GM12878 (cell line): ENCODE data around the gene GPBP1L1. TPM values are rescaled to one million over a fixed set of nuclear protein-coding genes. Genes with fewer than 3 reads are reported as not detected.

Experiments used
- ATAC-seq: fragments of 200-7000 bp; cut with Tn5 transposase; 3 replicates; pipeline ENCODE4 v1.9.1; 2020; ENCODE audit warnings: mild to moderate bottlenecking, moderate library complexity
- BruUV-seq: library from RNA; stranded (reverse); fragments of 400-500 nt; replicated peaks from 2 replicates; lab custom pipeline; 2021; lab: Mats Ljungman, UMichigan
- CTCF ChIA-PET: fragments of 300-600 bp; sonication (Branson Sonifier 250); formaldehyde crosslinking; extraction: SDS; loops from one replicate; lab custom pipeline; 2021; ENCODE audit warnings: inconsistent platforms; lab: Yijun Ruan, JAX
- POLR2A ChIA-PET: fragments of 350-600 bp; formaldehyde crosslinking; extraction: SDS; loops from one replicate; lab custom pipeline; 2021; ENCODE audit warnings: inconsistent platforms; lab: Charles Lee
- RAD21 ChIA-PET: fragments of 300-600 bp; sonication (Branson Sonifier 250); formaldehyde crosslinking; loops from one replicate; lab custom pipeline; 2023; ENCODE audit warnings: antibody characterized with exemption; ENCODE audit not compliant: unreplicated experiment; lab: Charles Lee
- SMC1A ChIA-PET: fragments of 300-600 bp; sonication (Branson Sonifier 250); formaldehyde crosslinking; loops from one replicate; lab custom pipeline; 2023; ENCODE audit not compliant: unreplicated experiment, uncharacterized antibody; lab: Charles Lee
- DNase-seq: peaks from one replicate; pipeline ENCODE4 v3.0.0-alpha.2; 2011; ENCODE audit warnings: low read depth, low spot score
- FAIRE-seq: peaks from 3 replicates; lab custom pipeline; 2011; peaks lifted over from hg19 to GRCh38; lab: Jason Lieb, UNC
- H2AFZ ChIP-seq: 2 replicates; pipeline ENCODE4 v1.6.0; 2011; ENCODE audit warnings: low read depth, low read length, control low read depth; ENCODE audit not compliant: control insufficient read depth
- H3K27ac ChIP-seq: 2 replicates; pipeline ENCODE4 v1.5.1; 2011; ENCODE audit warnings: control low read depth; ENCODE audit not compliant: control insufficient read depth, insufficient read depth
- H3K27me3 ChIP-seq, 2 experiments: replicated peaks in 1 of 2; 2 replicates each; pipeline versions ENCODE4 v1.6.0 to v1.6.1; 2011; ENCODE audit warnings: low read length in 1 of 2; ENCODE audit not compliant: control insufficient read depth in 2 of 2, insufficient read depth in 2 of 2
- H3K36me3 ChIP-seq, 2 experiments: 2 replicates each; pipeline ENCODE4 v1.5.1; 2011; ENCODE audit warnings: low read length in 1 of 2; ENCODE audit not compliant: control insufficient read depth in 2 of 2, insufficient read depth in 2 of 2
- H3K4me1 ChIP-seq: 2 replicates; pipeline ENCODE4 v1.6.1; 2011; ENCODE audit warnings: mild to moderate bottlenecking, low read length, moderate library complexity, mixed read lengths; ENCODE audit not compliant: control insufficient read depth, insufficient read depth
- H3K4me2 ChIP-seq: 2 replicates; pipeline ENCODE4 v1.6.0; 2011; ENCODE audit warnings: control low read depth; ENCODE audit not compliant: control insufficient read depth, insufficient read depth
- H3K4me3 ChIP-seq: fragments of 200-600 bp; sonication (generic); 2 replicates; pipeline ENCODE4 v1.5.1; 2016
- H3K79me2 ChIP-seq: 2 replicates; pipeline ENCODE4 v1.6.0; 2011; ENCODE audit warnings: low read length; ENCODE audit not compliant: control insufficient read depth, insufficient read depth
- H3K9ac ChIP-seq: 2 replicates; pipeline ENCODE4 v1.8.0; 2011; ENCODE audit warnings: low read length, control low read depth, mixed read lengths; ENCODE audit not compliant: control insufficient read depth, insufficient read depth
- H3K9me3 ChIP-seq: replicated peaks from 3 replicates; pipeline ENCODE4 v1.5.1; 2011; ENCODE audit warnings: mild to moderate bottlenecking, low read length; ENCODE audit not compliant: control insufficient read depth, insufficient read depth
- H4K20me1 ChIP-seq: 2 replicates; pipeline ENCODE4 v1.6.0; 2011; ENCODE audit not compliant: control insufficient read depth, insufficient read depth
- DPF2 ChIP-seq: fragments of 450-650 bp; IDR thresholded peaks from 2 replicates; pipeline ENCODE4 v1.6.1; 2017; ENCODE audit warnings: mild to moderate bottlenecking
- ESRRA ChIP-seq: IDR thresholded peaks from 2 replicates; pipeline ENCODE4 v1.6.1; 2012; ENCODE audit warnings: mild to moderate bottlenecking, low read length, improper control_type of control experiment
- EZH2 ChIP-seq: IDR thresholded peaks from 2 replicates; pipeline ENCODE4 v1.6.1; 2012; ENCODE audit warnings: low read depth, mild to moderate bottlenecking, control low read depth, inconsistent platforms, low read length, borderline replicate concordance; ENCODE audit not compliant: control insufficient read depth
- GATAD2B ChIP-seq: fragments of 450-650 bp; conservative IDR thresholded peaks from 2 replicates; pipeline ENCODE4 v1.6.1; 2017; ENCODE audit warnings: low read depth, mild to moderate bottlenecking, moderate library complexity
- IRF5 ChIP-seq: fragments of 450-650 bp; IDR thresholded peaks from 2 replicates; pipeline ENCODE4 v1.6.1; 2017; ENCODE audit warnings: borderline replicate concordance
- MEF2A ChIP-seq: IDR thresholded peaks from 2 replicates; pipeline ENCODE4 v1.6.1; 2011; ENCODE audit warnings: low read depth, mild to moderate bottlenecking, low read length, moderate library complexity; ENCODE audit not compliant: insufficient read depth
- NFIC ChIP-seq: IDR thresholded peaks from 2 replicates; pipeline ENCODE4 v1.6.1; 2012; ENCODE audit warnings: low read depth, mild to moderate bottlenecking, inconsistent platforms, low read length, moderate library complexity
- RUNX3 ChIP-seq: IDR thresholded peaks from 2 replicates; pipeline ENCODE4 v1.6.1; 2012; ENCODE audit warnings: low read length, inconsistent platforms
- STAT1 ChIP-seq: fragments of 450-650 bp; conservative IDR thresholded peaks from 2 replicates; pipeline ENCODE4 v1.6.1; 2014; ENCODE audit warnings: antibody characterized with exemption, mild to moderate bottlenecking
- STAT3 ChIP-seq: IDR thresholded peaks from 2 replicates; pipeline ENCODE4 v1.6.1; 2011; ENCODE audit warnings: low read depth, low read length, improper control_type of control experiment
- SUZ12 ChIP-seq: fragments of 200-600 bp; sonication (generic); IDR thresholded peaks from one replicate; pipeline ENCODE4 v1.6.1; 2018; ENCODE audit warnings: antibody characterized with exemption, mild to moderate bottlenecking; ENCODE audit not compliant: unreplicated experiment
- TBL1XR1 ChIP-seq: IDR thresholded peaks from 2 replicates; pipeline ENCODE4 v1.6.1; 2012; ENCODE audit warnings: low read depth, low read length, improper control_type of control experiment
- WRNIP1 ChIP-seq: IDR thresholded peaks from 2 replicates; pipeline ENCODE4 v1.6.1; 2011; ENCODE audit warnings: low read depth, low read length, improper control_type of control experiment, borderline replicate concordance
- ZNF274 ChIP-seq: IDR thresholded peaks from one replicate; pipeline ENCODE4 v1.8.0; 2011; ENCODE audit not compliant: insufficient read length, insufficient read depth
- WGBS: methylation state at CpG from one replicate; pipeline ENCODE4 v1.1.6; 2016; ENCODE audit warnings: low lambda C conversion rate; ENCODE audit not compliant: insufficient replicate concordance, insufficient coverage; ENCODE audit errors: missing lambda C conversion rate; 5-methylcytosine and 5-hydroxymethylcytosine counted together
- in situ Hi-C: fragments of 300-500 bp; cut with MboI; formaldehyde crosslinking; loops from 9 replicates; pipeline ENCODE4 v1.14.3; 2018; ENCODE audit warnings: mixed read lengths
- intact Hi-C: fragments of 100-400 bp; cut with micrococcal nuclease; formaldehyde crosslinking; loops from one replicate; pipeline ENCODE4 v1.14.2; 2022; ENCODE audit not compliant: unreplicated experiment
- polyA plus RNA-seq, 11 experiments: library from polyadenylated mRNA; depleted of rRNA in 4 of 11; unstranded in 6 of 11; stranded (reverse) in 5 of 11; fragments of >200 nt; fragmentation: Nextera tagmentation in 4 of 11; fragmentation: Illumina TruSeq in 1 of 11; extraction: Ambion mirVana in 4 of 11; extraction: Trizol in 1 of 11; gene quantifications; 1 replicate in 1 of 11; 2 replicates in 10 of 11; pipeline versions ENCODE4 v1.2.1 to v1.2.3, GENCODE V29; 2011 to 2016; ENCODE audit warnings: inconsistent platforms in 2 of 11, missing spikeins in 2 of 11, low read depth in 1 of 11
- total RNA-seq, 4 experiments: library from RNA; depleted of rRNA in 3 of 4; stranded (reverse); fragments of >200 nt in 3 of 4; fragmentation: Illumina TruSeq in 1 of 4; extraction: Trizol in 1 of 4; gene quantifications; 2 replicates each; pipeline versions ENCODE4 v1.2.1 to v1.2.3, GENCODE V29; 2013 to 2021
- TF ChIP-seq, protein P1 (sequence below): IDR thresholded peaks from 2 replicates; pipeline ENCODE4 v1.6.1; 2012; ENCODE audit warnings: mild to moderate bottlenecking, low read depth, low read length
- TF ChIP-seq, protein P2 (sequence below): IDR thresholded peaks from 2 replicates; pipeline ENCODE4 v1.6.1; 2012; ENCODE audit warnings: low read length, inconsistent platforms

GPBP1L1 gene
- total and polyA plus RNA-seq, 10 of the 15 experiments (the other 5 are each of a cell fraction or from before 2014, with no cell fraction given) = 37.3 to 91.6 (median 81.2) TPM

DNA sequence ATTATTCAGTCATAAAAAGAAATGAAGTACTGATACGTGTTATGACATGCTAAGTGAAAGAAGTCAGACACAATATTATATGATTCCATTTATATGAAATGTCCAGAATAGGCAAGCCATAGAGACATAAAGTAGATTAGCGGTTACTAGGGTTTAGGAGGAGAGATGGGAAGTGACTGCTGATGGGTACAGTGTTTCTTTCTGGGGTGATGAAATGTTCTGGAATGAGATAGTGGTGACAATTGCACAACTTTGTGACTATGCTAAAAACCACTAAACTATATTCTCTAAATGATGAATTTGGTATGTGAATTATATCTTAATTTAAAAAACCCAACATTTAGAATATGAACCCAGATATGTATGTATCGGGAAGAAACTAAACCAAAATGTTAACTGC is 36.5 kb upstream of the GPBP1L1 start:
- no peaks in the 10 kb centered on the region for H3K36me3 ChIP-seq
- no peak overlapping the region for H3K4me3 ChIP-seq
- in situ Hi-C loops (no loop called here), intact Hi-C loops (no loop called here)
- H4K20me1 ChIP-seq = no peaks in the 10 kb centered on the region
- WGBS = 85% methylated on average over 3 of the region's 3 CpGs
- no peaks in the 10 kb centered on the region for H3K4me1 ChIP-seq
- H3K27ac ChIP-seq = no peak overlapping the region
- no peak for ATAC-seq
- no peaks in the 10 kb centered on the region for H3K27me3 ChIP-seq
- BruUV-seq = no TSS peak
- CTCF ChIA-PET = no interaction called here
- no peak overlapping the region for H2AFZ ChIP-seq
- no peak for FAIRE-seq
- H3K9ac ChIP-seq = no peak overlapping the region
- TF ChIP-seq TBL1XR1 = no peak
- no peak for TF ChIP-seq WRNIP1
- no peak for TF ChIP-seq ZNF274
- TF ChIP-seq NFIC = no peak
- TF ChIP-seq DPF2 = no peak
- TF ChIP-seq ESRRA = no peak
- no peak for TF ChIP-seq STAT3
- no peak for TF ChIP-seq MEF2A
- no peak for TF ChIP-seq RUNX3
- no peak for TF ChIP-seq EZH2
- TF ChIP-seq GATAD2B = no peak
- no peak for TF ChIP-seq SUZ12
- TF ChIP-seq, protein P1, sequence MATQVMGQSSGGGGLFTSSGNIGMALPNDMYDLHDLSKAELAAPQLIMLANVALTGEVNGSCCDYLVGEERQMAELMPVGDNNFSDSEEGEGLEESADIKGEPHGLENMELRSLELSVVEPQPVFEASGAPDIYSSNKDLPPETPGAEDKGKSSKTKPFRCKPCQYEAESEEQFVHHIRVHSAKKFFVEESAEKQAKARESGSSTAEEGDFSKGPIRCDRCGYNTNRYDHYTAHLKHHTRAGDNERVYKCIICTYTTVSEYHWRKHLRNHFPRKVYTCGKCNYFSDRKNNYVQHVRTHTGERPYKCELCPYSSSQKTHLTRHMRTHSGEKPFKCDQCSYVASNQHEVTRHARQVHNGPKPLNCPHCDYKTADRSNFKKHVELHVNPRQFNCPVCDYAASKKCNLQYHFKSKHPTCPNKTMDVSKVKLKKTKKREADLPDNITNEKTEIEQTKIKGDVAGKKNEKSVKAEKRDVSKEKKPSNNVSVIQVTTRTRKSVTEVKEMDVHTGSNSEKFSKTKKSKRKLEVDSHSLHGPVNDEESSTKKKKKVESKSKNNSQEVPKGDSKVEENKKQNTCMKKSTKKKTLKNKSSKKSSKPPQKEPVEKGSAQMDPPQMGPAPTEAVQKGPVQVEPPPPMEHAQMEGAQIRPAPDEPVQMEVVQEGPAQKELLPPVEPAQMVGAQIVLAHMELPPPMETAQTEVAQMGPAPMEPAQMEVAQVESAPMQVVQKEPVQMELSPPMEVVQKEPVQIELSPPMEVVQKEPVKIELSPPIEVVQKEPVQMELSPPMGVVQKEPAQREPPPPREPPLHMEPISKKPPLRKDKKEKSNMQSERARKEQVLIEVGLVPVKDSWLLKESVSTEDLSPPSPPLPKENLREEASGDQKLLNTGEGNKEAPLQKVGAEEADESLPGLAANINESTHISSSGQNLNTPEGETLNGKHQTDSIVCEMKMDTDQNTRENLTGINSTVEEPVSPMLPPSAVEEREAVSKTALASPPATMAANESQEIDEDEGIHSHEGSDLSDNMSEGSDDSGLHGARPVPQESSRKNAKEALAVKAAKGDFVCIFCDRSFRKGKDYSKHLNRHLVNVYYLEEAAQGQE = no peak
- TF ChIP-seq, protein P2, sequence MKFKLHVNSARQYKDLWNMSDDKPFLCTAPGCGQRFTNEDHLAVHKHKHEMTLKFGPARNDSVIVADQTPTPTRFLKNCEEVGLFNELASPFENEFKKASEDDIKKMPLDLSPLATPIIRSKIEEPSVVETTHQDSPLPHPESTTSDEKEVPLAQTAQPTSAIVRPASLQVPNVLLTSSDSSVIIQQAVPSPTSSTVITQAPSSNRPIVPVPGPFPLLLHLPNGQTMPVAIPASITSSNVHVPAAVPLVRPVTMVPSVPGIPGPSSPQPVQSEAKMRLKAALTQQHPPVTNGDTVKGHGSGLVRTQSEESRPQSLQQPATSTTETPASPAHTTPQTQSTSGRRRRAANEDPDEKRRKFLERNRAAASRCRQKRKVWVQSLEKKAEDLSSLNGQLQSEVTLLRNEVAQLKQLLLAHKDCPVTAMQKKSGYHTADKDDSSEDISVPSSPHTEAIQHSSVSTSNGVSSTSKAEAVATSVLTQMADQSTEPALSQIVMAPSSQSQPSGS = no peak
- TF ChIP-seq IRF5 = no peak
- TF ChIP-seq STAT1 = no peak
- SMC1A ChIA-PET = no interaction called here
- no peaks in the 10 kb centered on the region for H3K79me2 ChIP-seq
- RAD21 ChIA-PET = no interaction called here
- H3K4me2 ChIP-seq = no peak overlapping the region
- DNase-seq = no peak
- POLR2A ChIA-PET = no interaction called here
- H3K9me3 ChIP-seq = no peaks in the 10 kb centered on the region
